Astrocyte (in vitro differentiated cells and primary cell): ENCODE results near the gene RAD21L1.

Source experiments
- CTCF ChIP-seq: IDR thresholded peaks from 2 replicates; pipeline ENCODE4 v1.5.1; 2011; ENCODE audit warnings: low read depth, mild to moderate bottlenecking, inconsistent platforms, low read length, moderate library complexity; ENCODE audit not compliant: insufficient read depth
- EZH2 ChIP-seq: IDR thresholded peaks from 2 replicates; pipeline ENCODE4 v1.6.1; 2012; ENCODE audit warnings: mild to moderate bottlenecking, low read length, inconsistent platforms; ENCODE audit not compliant: insufficient read depth

GRCh38 chr20:1195226-1195625 lies 30.6 kb upstream of the RAD21L1 start:
- TF ChIP-seq CTCF (no peak), EZH2 (no peak)
